ENCODE results near the gene DHRS3.
A peak's percentile ranks its signal among the peaks of the same experiment; 100 is the strongest.

Gene DHRS3

DNA sequence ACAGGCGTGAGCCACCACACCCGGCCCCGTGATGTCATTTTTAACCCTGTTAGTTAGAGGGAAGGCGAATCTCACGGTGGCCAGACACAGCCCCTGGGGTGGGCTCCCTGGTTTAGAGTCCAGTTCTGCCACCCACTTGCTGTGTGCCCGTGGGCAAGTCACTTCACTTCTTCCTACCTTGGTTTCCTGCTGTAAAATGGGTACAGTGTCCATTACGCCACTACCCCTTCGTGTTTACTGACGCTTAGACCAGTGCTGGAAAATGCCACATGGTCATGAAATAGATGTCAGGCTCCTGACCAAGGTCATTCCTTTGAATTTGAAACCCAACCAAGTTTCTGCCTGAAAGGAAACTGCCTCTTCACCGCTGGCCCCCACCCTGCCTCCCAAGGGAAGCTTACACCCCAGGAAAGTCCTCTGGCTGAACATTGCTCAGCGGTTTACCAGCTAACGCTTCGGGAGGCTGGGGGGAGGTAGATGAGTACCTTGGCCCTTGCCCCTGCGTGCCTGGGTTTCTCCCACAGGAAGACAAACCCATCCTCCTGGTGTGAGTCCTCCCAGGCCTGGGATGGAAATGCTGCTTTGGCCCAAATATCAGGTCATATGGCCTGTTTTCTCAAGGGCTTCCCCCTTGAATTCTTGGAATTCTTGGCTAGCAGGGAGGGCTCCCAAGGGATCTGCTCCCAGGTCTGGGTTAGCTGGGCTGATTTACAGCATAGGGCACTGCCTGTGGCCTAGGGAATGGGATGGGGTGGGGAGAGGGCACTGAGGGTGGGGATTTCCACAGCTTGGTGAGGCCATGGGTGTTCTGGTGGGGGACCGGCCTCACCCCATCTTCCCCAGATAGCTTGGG lies 18.3 kb upstream of the DHRS3 start:
- no peak for DNase-seq

- no peak for DNase-seq
These were observed 16.7 kb upstream of the DHRS3 start for GRCh38 chr1:12634696-12635202.

- no peak for DNase-seq
These were observed 16.1 kb upstream of the DHRS3 start for GRCh38 chr1:12634156-12634555.

DNA sequence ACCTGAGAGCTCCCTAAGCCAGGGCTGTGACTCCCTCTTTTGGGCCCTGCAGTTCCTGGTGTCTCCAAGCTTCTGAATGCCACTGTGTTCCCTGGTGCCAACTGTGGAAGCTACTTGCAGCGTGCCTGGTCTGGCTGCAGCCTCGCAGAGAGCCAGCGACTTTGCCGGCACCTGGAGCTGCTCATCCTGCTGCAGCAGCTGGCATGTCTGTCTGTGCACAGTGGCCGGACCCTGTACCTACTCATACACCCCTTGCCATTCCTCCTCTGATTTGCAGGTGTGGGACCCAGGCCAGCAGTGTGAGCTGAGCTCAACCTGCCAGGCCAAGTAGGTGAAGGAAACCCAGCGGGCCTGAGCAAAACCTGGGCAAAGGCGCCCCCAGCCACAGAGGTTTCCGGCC lies 13.6 kb upstream of the DHRS3 start:
- no peak for DNase-seq

DNA sequence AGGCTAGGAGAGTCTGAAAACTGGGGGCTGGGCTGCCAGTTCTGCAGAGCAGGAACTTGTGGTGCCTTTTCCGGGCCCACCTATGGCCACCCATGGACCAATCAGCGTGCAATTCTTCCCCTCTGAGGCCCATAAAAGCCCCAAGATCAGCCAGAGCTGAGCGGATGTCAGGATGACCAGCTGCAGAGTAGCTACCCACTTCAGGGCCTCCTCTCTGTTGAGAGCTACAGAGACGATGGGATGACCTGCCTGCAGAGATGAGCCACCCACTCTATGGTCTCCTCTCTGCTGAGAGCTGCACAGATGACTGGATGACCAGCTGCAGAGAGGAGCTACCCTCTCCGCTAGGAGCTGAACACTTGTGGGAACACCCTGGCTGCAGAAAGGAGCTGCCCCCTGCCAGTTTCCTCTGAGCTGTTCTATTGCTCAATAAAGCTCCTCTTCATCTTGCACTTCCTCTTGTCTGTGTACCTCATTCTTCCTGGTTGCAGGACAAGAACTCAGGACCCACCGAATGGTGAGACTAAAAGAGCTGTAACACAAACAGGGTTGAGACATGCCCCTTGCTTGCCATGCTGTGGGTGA lies 13.0 kb upstream of the DHRS3 start:
- no peak for DNase-seq

GRCh38 chr1:12629985-12630760 lies 12.2 kb upstream of the DHRS3 start:
- DNase-seq = no peak

DNA sequence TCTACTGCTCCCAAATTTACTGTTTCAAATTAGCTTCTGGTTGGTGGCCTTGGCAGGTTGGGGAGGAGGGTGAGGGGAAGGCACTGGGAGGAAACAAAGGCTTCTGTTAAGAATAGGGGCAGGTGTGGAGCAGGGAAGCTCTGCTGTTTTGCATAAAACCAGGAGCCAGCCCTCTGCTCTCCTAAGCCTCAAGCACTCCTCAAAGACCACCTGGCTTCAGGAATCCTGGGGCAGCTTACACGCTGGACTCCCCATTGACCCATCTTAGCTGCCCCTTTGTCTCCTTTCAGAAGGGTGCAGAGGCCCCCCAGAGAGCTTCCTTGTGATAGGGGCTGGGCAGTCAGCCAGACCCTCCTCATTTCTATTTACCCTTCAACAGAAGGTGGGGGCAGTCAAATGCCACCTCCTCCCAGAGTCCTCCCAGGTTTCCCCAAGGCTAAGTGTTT lies 11.5 kb upstream of the DHRS3 start:
- DNase-seq = no peak

- no peak for DNase-seq
These were observed 9.3 kb upstream of the DHRS3 start for GRCh38 chr1:12627296-12627695.

- DNase-seq = no peak
These were observed 8.9 kb upstream of the DHRS3 start for GRCh38 chr1:12626888-12627287.

- no peak for DNase-seq
These were observed 7.3 kb upstream of the DHRS3 start for GRCh38 chr1:12625276-12625675.

DNA sequence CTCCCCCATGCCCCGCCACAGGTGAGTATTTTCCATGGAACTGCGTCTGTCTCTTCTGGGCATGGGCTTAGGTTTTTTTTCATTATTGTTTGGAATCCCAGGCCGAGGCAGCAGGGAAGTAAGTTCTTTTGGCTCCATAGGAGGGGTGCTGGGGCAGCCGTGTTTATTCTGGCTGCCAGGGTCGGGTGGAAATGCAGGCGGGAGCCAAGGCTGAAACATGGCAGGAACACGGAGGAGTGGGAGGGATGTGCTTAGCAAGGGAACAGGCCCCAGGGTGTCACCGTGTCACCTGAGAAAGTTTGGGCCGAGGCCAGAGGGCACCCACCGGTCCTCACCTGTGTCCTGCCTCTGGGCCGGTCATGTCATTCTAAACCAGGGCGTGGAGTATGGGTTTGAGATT lies 4.5 kb upstream of the DHRS3 start:
- DNase-seq = no peak

GRCh38 chr1:12621346-12622335 lies 3.6 kb upstream of the DHRS3 start:
- no peak for DNase-seq

- no peak for DNase-seq
These were observed 2.9 kb upstream of the DHRS3 start for GRCh38 chr1:12620931-12621330.

DNA sequence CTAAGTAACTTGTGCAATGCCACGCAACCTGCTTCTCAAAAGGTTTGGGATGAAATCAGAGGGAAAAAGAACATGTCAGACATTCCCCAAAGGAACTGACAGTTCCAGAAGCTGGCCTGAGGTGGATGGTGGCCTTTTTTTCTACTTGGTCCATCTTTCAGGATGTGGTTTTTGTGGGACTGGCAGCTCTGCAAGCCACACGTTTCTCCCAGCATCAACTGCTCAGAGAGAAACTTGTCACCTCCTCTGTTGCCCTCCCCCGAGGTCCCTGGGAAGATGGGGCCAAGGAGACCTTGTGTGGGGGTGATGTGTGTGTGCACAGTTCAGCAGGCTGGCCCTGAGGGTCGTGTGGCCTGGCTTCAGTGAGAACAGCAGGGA lies 2.5 kb upstream of the DHRS3 start:
- no peak for DNase-seq

DNA sequence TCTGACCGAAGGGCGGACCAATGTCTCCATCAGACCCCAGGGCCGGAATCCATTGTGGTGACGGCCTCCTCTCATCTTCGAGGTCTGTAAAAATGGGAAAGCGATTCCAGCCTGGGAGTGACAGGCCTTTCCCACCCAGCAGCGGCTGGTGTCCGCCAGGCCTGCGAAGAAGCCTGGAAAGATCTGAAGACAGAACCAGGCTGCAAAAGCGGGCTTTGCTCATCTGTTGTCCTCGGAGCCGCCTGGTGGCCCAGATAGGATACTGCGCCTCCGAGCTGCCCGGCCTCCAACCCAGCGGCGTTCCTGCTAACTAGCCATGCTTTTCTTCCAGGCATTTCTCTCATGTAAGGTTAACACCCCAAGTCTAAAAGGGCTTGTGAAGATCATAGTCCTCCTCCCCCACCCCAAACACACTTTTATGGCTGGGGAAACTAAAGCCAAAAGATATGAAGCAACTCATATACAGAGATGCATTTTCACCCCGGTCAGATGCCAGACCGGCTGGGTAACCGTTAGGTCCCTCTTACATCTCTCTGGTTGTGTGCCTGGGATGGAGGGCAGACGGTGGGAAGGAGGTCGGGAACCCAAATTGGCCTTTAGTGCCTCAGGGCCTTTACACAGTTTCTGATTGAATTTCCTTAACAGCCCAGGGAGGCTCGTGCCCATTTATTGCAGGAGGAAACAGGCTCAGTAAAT lies 1.9 kb upstream of the DHRS3 start:
- DNase-seq = peak; percentile 65

- peak; percentile 60 for DNase-seq
These were observed 1.2 kb upstream of the DHRS3 start for GRCh38 chr1:12618965-12619791.

- no peak for DNase-seq
These were observed 603 bp upstream of the DHRS3 start for GRCh38 chr1:12618661-12618964.

DNA sequence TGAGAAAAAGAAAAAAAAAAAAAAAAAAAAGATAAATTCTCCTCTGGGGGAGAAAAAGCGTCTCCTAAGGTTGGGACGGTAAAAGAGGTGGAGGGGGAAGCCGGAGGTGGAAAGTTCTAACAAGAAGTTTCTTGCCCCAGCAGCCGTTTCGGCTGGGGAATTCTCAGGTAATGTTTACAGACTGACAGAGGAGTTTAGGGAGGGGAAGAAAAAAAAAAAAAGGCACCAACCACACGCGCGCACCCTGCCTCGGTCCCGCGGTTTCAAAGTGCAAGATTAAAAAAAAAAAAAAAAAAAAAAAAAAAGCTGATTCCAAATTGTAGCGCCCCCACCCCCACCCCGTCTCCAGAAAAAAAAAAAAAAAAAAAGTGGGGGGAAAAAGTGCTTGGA lies 504 bp downstream of the DHRS3 start:
- DNase-seq = peak; percentile 34

DNA sequence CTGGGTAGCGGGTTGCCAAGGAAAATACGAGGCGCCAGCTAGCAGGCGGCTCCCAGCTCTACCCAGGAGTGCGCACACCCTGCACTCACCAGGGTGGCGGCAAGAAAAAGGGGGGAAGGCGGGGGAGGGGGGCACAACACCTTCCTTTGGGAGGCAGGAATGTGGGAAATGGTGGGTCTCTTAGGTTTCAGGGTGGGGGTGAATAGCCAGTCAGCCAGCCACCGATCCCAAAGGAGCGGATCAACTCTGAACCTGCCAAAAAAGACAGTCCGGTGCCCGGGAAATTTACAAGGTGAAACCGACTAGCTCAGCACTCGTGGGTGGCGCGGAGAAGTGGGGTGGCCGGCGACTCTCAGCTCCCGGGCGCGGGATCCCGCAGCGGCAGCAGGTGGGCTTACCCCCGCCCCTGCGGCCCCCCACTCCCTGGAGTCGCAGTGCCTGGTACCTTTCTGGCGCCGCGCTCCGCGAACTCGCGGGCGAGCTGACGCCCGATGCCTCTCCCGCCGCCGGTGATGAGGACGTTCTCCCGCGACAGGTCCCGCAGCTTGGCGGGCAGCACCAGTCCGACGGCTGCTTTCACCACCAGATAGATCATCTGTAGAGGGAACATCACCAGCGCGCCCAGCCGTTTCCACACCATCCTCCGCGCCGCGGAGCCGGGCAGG lies 1.2 kb downstream of the DHRS3 start:
- peak; percentile 6 for DNase-seq
